ENCODE data around the gene PROSER3. TPM values are rescaled to one million over a fixed set of nuclear protein-coding genes. Genes with fewer than 3 reads are reported as not detected.

PROSER3 gene
- total and polyA plus RNA-seq, 2 of the 13 experiments (the other 11 are each of a cell fraction or from before 2014, with no cell fraction given) = 5.1 to 5.7 TPM

- TF ChIP-seq, protein P1, sequence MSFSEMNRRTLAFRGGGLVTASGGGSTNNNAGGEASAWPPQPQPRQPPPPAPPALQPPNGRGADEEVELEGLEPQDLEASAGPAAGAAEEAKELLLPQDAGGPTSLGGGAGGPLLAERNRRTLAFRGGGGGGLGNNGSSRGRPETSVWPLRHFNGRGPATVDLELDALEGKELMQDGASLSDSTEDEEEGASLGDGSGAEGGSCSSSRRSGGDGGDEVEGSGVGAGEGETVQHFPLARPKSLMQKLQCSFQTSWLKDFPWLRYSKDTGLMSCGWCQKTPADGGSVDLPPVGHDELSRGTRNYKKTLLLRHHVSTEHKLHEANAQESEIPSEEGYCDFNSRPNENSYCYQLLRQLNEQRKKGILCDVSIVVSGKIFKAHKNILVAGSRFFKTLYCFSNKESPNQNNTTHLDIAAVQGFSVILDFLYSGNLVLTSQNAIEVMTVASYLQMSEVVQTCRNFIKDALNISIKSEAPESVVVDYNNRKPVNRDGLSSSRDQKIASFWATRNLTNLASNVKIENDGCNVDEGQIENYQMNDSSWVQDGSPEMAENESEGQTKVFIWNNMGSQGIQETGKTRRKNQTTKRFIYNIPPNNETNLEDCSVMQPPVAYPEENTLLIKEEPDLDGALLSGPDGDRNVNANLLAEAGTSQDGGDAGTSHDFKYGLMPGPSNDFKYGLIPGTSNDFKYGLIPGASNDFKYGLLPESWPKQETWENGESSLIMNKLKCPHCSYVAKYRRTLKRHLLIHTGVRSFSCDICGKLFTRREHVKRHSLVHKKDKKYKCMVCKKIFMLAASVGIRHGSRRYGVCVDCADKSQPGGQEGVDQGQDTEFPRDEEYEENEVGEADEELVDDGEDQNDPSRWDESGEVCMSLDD (CRISPR knock-in tag; IDR thresholded peaks at IDR 0.05; ENCODE audit: borderline replicate concordance) = peak; percentile 71; the same call in 1 of the 2 replicates
- peak; percentile 87 for TF ChIP-seq ZNF614 (CRISPR knock-in tag; IDR thresholded peaks at IDR 0.05; ENCODE audit: borderline replicate concordance)
- TF ChIP-seq, protein P2, sequence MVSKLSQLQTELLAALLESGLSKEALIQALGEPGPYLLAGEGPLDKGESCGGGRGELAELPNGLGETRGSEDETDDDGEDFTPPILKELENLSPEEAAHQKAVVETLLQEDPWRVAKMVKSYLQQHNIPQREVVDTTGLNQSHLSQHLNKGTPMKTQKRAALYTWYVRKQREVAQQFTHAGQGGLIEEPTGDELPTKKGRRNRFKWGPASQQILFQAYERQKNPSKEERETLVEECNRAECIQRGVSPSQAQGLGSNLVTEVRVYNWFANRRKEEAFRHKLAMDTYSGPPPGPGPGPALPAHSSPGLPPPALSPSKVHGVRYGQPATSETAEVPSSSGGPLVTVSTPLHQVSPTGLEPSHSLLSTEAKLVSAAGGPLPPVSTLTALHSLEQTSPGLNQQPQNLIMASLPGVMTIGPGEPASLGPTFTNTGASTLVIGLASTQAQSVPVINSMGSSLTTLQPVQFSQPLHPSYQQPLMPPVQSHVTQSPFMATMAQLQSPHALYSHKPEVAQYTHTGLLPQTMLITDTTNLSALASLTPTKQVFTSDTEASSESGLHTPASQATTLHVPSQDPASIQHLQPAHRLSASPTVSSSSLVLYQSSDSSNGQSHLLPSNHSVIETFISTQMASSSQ (IDR thresholded peaks at IDR 0.05; ENCODE audit: low read depth) = peak; percentile 22; the same call in 1 of the 2 replicates
- TF ChIP-seq, protein P2 (CRISPR knock-in tag; IDR thresholded peaks at IDR 0.05; ENCODE audit: borderline replicate concordance) = no peak
- no peak; the same call in 1 of the 2 replicates for TF ChIP-seq PRMT3 (CRISPR knock-in tag; IDR thresholded peaks at IDR 0.05; ENCODE audit: borderline replicate concordance, low read depth)
- TF ChIP-seq ZNF282 (IDR thresholded peaks at IDR 0.05; ENCODE audit: partially characterized antibody) = no peak
- peak; percentile 24; the same call in 1 of the 2 replicates for TF ChIP-seq ZNF180 (CRISPR knock-in tag; IDR thresholded peaks at IDR 0.05; ENCODE audit: borderline replicate concordance, low read depth)
- TF ChIP-seq ZMYM4 (CRISPR knock-in tag; IDR thresholded peaks at IDR 0.05) = peak; percentile 18; the same call in 1 of the 2 replicates
- TF ChIP-seq ZNF275 (CRISPR knock-in tag; IDR thresholded peaks at IDR 0.05; ENCODE audit: borderline replicate concordance) = peak; percentile 76; the same call in 1 of the 2 replicates
- no peak for TF ChIP-seq LCORL (IDR thresholded peaks at IDR 0.05)
- peak; percentile 35; the same call in 1 of the 2 replicates for TF ChIP-seq LCORL (CRISPR knock-in tag; IDR thresholded peaks at IDR 0.05)
- no peak for TF ChIP-seq ZNF720 (CRISPR knock-in tag; IDR thresholded peaks at IDR 0.05)
- 0 out of 2 replicates have a peak, but pooled peaks have one; percentile 22 for TF ChIP-seq NCOA1 (CRISPR knock-in tag; IDR thresholded peaks at IDR 0.05)
- peak; percentile 60 for TF ChIP-seq TFDP2 (CRISPR knock-in tag; IDR thresholded peaks at IDR 0.05)
- peak; percentile 80 for TF ChIP-seq KAT8 (CRISPR knock-in tag; IDR thresholded peaks at IDR 0.05)
- TF ChIP-seq HES4 (CRISPR knock-in tag; IDR thresholded peaks at IDR 0.05; ENCODE audit: borderline replicate concordance) = 0 out of 2 replicates have a peak, but pooled peaks have one; percentile 15
- TF ChIP-seq PAWR (CRISPR knock-in tag; IDR thresholded peaks at IDR 0.05; ENCODE audit: borderline replicate concordance) = 0 out of 2 replicates have a peak, but pooled peaks have one; percentile 55
- TF ChIP-seq ZNF331 (CRISPR knock-in tag; IDR thresholded peaks at IDR 0.05) = no peak; the same call in 1 of the 2 replicates
- peak; percentile 34; the same call in 1 of the 2 replicates for TF ChIP-seq ZSCAN22 (CRISPR knock-in tag; IDR thresholded peaks at IDR 0.05)
Measured at GRCh38 chr19:35716801-35717664, 40.9 kb upstream of the PROSER3 start (continued).

Measured in HepG2 (cell line).